Measurements from ENCODE around the gene PHC2.
"Not testable (repeated sequence)": the region's sequence is repeated elsewhere in the genome, so short reads cannot be mapped to it uniquely, and the experiment has no call there.

PHC2 gene

DNA sequence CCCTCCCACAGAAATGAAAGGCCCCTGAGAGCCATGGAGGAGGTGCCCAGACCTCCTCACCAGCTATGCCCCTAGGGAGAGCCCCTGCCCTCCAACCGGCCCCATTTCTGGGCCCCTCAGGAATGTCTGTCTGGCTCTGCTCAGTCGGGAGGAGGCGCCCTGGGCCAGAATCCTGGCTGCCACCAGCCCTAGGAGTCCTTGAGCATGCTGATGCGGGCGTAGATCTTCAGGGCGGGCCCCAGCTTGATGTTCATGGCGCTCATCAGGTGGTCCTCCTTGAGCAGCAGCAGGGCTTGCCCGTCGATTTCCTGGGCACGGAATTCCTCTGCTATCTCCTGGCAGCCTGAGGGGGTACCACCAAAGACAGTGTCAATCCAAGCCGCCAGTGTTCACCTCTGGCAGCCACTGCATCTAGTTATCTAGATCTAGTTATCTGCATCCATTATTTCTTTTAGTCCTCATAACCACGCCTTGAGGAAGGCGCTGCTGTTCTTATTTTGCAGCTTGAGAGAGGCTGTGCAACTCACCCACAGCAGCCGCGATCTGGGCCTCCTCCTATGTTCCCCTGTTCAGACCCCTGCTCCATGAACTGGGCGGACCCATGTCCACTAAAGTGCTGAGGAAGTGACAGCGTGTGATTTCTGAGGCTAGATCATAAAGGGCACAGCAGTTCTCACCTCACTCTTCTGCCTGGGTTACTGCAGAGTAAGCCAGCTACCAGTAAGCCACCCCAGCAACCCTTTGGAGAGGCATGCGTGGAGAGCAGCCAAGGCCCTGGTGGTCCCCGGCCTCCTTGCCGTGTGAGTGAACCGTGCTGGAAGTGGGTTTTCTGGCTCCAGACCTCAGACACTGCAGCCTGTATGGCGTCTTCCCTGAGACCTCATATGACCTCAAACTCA, 106.0 kb downstream of the PHC2 start:
- H3K4me3 ChIP-seq, result no peak overlapping the region
- H3K27ac ChIP-seq, result peak overlapping the region in 2 of 21 experiments; percentile 48 to 77

DNA sequence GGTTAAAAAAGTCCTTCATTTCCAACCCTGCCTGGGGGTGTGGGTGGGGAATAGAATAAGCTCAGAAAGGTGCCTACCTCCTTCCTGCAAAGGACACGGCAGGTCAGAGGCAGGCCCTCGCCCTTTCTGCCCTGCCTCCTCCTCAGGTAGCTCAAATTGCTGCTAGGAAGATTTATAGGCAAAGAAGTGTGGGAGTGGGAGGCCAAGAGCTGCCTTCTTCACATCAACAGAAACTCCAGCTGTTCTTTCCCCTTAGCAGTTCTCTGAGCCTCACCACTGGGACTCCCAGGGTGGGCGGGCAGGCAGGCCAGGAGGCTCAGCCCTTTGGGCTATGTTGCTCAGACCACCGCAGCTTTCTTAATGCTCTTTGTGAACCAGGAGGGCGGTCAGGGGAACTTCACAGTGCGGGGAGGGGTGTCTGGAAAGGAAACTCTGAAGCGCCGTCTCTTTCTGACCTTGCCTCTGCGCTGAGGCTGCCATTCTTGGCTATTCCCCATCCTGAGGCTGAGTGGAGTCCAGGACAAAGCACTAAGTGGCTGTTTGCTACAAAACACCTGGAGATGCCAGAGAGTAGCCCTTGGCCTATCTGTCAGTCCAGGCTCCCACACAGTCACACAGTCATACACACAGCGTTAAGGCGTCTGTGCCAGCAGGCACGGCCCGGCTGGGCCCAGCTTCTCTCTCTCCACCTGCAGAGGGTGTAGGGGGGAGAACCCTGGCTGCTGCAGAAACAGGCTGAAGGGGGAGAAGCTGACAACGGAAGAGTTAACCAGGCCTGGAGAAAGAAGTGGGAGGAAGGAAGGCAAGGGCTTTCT, 107.0 kb downstream of the PHC2 start:
- no peak overlapping the region for H3K4me3 ChIP-seq
- H3K27ac ChIP-seq, result peak overlapping the region in 2 of 21 experiments; percentile 15 to 26

DNA sequence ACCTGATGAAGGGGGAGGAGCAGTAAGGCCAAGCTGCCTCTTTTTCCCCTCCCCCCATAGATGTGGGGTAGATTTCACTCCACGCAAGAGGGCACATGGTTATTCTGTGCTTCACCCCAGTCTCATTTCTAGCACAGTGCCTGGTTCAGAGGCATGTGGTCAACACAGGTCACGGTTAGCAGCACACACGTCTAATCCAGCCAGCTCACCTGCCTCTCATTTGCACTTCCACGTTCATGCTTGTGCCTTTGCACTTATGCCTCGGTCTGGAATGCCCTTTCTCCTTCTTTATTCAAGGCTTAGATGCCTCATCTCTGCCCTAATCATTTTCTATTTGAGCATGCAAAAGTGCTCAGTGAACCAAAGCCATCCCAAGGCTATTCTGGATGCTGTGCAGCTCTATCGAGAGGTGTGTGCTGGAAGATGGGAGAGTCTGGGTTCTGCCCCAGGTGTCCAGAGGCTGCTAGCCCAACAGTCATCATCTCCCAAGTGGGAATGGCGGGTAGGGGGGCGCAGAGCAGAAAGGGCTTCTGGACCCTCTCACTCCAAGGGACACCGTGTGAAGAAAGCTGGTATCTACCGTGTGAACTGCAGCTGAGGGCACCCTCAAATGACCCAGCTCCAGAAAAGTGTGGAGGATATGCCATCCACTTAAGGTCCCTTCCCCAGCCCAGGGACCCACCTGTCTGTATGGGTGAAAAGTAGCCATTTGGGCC, 107.9 kb downstream of the PHC2 start:
- H3K4me3 ChIP-seq, result no peak overlapping the region
- no peak overlapping the region for H3K27ac ChIP-seq

DNA sequence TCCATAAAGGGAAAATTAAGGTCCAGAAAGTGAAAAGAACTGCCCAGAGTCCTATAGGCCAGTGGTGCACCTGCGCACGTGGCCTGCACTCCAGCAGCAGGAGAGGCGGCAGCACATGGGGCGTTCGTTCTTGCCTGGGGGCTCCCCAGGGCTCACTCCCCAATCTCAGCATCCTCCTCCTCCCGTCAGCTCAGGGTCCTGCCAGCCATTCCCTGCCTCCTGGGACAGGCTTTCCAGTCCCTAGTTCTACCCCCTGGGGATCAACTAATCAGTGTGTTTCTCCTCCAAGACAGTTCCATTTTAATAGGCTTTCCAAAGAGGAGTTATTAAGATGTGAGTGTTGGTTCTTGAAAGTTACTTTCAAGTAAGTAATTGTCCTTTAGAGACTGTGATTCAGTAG, 108.8 kb downstream of the PHC2 start:
- H3K4me3 ChIP-seq, result no peak overlapping the region
- H3K27ac ChIP-seq, result no peak overlapping the region

DNA sequence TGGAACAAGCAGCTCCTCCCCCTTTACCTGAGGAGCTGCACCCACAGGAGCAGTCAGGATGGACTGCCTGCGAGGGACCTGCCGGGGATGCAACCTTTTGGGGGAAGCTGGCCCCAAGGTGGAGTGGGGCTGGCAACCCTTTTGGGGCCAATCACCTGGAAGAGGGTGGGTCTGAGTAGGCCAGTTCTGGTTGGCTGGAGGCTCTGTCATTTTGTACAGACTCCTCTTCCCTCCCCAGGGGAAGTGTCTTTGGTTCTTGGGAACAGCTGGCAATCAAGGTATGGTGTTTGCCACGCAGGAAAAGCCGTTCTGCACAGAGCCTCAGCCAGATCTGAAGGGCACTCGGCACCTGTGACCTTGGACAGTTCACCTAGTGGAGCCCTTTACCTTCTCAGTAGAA, 109.7 kb downstream of the PHC2 start:
- H3K4me3 ChIP-seq, result no peak overlapping the region
- H3K27ac ChIP-seq, result no peak overlapping the region

DNA sequence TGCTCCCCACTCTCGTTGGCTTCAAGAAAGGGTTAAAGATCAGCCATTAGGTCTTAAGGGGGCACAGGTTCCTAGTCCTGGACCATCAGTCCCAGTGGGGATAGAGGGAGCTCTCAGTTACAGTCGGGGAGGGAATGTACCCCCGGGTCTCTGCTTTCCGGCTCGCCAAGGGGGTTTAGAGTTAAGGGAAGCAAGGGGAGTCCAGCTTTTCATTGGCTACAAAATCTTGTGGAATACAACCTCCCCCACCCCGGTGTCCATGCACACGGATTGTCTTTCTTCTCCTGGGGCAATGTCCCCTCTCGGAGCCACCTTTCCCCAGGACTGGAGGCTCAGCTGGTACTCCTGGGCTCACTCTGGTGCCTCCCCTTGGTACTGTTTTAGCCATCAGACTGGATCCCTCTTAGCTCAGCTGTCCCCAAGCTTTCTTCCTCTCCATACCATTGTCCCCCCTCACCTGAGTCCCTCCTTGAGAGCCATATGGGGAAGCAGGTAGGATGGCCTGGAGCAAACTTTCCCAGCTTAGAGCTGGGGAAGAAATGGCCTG, 110.2 kb downstream of the PHC2 start, which contains the start of gene A3GALT2:
Gene A3GALT2 (minus strand): TSS at position 480 of the 547 bp plus-strand sequence. CDS start 0 bp downstream, at position 480.
- peak within 1 kb of the TSS in 2 of 21 experiments; percentile 22 to 57 for H3K27ac ChIP-seq
- H3K4me3 ChIP-seq, result no peak within 1 kb of the TSS

DNA sequence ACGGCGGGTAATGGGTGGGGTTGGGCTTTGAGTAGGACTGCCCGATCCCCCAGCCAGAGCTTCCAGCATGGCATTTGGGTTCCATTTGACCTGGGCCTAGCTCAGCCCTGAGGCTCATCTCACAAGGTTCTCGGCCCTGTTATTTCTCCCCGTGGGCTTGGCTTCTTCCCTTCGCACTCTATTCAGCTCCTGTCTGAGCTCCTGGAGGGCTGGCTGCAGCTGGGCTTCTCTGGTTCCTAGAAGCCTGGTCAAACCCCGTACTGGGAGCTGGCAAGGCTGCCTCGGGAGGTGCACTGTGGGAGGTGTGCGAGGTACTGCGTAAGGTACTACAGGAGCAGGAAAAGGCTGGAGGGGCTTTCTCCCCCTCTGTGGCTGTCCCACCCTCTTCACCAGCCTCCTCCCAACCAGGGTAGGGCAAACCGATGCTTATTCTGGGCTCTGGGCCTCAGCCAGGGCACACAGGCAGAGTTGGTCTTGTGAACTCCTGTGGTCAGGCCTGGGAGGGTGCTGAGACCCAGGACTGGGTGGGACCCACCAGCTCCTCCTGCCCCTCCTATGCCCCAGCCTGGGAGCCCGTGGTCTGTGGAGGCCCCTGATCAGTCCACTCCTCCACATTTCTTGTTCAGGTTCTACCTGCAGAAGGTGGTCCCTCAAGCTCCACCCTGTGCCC, 110.8 kb downstream of the PHC2 start:
- H3K4me3 ChIP-seq, result no peak overlapping the region
- H3K27ac ChIP-seq, result peak overlapping the region in 2 of 21 experiments; percentile 22 to 57

DNA sequence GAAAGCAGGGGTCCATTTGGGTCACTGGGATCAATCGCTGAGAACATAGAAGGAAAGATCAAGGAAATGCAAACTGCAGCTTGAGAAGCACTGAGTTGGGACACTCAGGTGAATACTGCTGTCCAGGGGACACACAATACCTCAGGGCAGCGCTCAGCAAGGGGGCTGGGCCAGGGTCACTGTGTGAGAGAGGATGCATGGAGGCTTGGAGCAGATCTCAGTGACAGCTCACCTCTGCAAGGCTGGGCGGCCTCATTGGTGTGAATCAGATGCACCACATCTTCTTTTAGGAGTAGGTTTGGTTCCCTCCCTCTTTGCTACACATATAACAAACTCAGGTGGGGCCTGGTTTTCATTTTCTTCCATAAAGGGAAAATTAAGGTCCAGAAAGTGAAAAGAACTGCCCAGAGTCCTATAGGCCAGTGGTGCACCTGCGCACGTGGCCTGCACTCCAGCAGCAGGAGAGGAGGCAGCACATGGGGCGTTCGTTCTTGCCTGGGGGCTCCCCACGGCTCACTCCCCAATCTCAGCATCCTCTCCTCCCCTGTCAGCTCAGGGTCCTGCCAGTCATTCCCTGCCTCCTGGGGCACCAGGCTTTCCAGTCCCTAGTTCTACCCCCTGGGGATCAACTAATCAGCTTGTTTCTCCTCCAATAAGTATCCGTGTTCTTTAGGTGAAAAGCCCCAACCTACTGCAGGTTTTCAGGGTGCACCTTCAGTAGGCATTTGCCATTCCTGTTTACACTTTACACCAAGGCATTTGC, 111.5 kb downstream of the PHC2 start:
- Histone ChIP-seq H3K27ac (no peak overlapping the region), H3K4me3 (no peak overlapping the region)

DNA sequence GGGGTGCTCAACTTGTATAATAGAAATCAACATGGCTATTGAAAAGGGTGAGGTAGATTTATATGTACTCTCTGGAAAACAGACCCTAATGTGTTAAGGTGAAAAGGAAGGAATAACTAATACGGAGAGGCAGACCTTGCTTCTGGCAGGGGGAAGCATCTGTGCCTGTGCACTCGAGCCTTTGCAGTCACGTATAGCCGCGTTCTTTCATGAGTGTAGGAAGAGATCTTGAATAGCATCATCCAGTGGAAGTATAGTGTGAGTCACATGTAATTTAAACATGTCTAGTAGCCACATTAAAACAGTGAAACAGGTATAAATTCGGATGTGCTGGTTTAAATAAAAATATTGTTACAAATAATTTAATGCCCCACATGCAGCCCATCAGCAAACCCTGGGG, 112.9 kb downstream of the PHC2 start:
- H3K4me3 ChIP-seq, result no peak overlapping the region
- H3K27ac ChIP-seq, result no peak overlapping the region

DNA sequence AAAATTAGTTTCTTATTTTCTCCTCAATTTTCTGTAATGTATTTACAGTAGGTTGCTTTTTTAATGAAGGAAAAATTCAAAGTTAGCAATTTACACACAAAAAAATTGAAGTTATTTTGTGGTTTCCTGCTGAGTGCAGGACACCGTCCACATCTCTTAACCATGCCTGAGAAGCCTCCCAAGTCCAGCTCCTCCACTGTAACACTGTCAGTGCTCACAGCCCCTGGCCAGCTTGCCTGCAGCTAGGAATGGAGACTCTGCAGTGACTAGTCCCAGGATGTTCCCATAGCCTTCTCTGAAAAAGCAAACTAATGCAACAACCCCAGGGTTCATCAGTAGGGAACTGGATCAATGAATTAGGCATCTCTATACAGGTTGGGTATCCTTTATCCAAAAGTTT, 113.5 kb downstream of the PHC2 start:
- Histone ChIP-seq H3K27ac (no peak overlapping the region), H3K4me3 (no peak overlapping the region)

DNA sequence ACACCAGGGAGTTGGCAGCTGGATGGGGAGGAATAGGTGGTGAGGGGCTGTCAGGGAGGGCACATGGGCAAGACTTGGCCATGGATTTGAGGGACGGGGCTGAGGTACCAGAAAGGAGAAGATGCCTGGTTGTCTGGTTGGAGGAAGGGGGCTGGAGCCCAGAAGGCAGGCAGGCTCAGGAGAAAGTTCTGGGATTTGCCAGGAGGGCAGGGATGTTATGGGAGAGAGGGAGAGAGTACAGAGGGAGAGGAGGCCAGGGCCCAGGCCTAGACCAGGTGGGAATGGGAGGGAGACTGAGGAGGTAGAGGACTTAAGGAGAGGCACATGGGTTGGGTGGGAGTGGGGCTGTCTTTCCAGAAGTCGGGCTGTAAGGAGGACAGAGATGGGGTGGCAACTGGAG, 114.3 kb downstream of the PHC2 start:
- Histone ChIP-seq H3K4me3 (no peak overlapping the region), H3K27ac (no peak overlapping the region)

DNA sequence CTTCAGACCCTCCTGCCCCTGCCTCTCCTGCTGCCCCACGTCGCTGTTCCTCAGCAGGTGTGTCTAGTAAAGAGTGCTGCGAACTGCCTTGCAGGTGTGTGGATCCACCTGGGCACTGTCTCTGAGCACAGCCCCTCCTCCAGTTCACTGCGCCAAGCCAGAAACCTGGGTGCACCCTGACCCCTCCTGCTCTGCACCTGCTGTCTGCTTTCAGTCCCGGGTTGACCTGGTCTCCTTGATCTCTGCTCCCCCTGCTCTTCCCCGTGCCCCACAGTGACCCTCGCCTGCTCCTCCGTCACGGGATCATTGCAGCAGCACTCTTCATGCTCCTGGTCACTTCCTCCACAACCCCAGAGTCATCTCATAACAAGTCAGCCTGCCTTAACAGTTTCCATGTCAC, 116.5 kb downstream of the PHC2 start:
- no peak overlapping the region for H3K4me3 ChIP-seq
- H3K27ac ChIP-seq, result no peak overlapping the region

DNA sequence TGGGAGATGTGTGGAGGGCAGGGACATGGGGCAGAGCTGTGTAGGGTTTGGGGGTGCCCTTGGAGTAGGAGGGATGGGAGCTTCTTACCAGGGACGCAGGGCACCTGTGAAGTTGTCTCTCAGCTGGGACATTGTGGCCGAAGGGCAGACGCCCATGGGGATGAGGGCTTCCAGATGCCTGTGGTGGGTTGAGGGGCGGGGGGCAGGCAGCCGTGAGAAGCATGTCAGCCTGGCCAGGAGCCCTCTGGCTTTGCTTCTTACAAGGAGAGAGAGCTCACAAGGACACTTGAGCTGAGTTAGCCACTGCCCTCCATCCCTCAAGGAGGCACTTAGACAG, 118.5 kb downstream of the PHC2 start:
- Histone ChIP-seq H3K4me3 (no peak overlapping the region), H3K27ac (no peak overlapping the region)

DNA sequence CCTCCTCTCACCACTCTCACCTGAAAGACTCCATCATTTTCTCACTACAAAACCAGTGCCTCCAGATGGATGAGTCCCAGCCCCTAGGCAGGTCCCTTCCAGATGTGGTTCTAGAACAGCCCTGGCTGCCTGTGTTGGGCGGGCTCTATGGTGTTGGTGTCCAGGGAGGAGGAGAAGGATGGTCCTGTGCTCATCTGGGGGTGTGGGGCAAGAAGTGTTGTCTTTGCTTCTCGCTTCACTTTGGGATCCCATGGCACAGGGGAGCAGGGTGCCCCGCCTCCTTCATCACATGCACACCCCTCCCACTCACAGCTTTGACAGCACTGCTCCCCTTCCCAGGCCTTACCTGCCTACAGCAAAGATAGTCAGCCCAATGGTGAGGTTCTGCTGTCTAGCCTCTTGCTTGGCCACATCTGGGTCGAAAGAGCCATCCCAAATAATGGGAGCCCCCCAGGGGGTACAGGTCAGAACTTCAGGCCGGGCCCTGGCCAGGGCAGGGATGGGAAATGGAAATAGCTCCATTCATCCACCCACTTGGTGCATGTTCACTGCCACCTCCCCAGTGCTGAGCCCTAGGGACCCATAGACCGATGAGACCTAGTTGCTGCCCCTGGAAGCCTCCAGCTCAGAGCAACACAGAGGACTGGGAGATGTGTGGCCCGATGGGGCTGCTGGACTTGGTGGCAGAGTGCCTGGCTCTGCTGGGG, 119.0 kb downstream of the PHC2 start:
- Histone ChIP-seq H3K4me3 (no peak overlapping the region), H3K27ac (no peak overlapping the region)

DNA sequence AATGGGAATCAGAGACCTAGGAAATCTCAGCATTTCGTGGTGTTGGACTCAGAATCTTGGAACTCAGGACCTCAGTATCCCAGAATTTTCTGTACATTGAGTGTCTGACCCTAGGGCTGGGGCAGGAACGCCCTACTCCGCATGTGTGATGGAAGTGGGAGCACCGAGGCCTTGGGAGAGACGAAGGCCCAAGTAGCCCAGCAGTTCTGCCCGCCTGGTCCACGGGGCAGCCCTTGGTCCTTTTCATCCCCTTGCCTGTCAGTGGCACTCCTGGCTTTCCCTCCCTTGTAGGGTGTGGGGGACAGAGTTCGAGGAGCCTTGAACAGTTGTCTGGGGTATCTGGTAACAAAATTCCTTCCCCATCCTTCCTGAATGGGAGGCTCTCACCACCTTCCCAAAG, 120.2 kb downstream of the PHC2 start:
- Histone ChIP-seq H3K27ac (no peak overlapping the region), H3K4me3 (no peak overlapping the region)

DNA sequence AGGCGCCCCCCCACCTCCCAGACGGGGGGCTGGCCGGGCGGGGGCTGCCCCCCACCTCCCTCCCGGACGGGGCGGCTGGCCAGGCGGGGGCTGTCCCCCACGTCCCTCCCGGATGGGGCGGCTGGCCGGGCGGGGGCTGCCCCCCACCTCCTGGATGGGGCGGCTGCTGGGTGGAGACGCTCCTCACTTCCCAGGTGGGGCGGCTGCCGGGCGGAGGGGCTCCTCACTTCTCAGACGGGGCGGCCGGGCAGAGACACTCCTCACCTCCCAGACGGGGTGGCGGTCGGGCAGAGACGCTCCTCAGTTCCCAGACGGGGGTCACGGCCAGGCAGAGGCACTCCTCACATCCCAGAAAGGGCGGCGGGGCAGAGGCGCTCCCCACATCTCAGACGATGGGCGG, 121.5 kb downstream of the PHC2 start:
- not testable (repeated sequence) for H3K4me3 ChIP-seq, H3K27ac ChIP-seq

DNA sequence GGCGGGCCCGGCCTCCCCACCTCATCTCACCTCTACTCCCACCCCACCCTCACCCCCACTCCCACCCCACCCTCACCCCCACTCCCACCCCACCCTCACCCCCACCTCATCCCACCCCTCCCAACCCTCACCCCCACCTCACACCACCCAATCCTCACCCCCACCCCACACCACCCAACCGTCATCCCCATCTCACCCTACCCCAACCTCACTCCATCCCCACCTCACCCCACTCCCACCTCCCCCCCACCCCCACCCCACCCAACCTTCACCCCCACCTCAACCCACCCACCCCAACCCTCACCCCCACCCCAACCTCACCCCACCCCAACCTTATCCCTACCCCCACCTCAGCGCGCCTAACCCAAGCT, 123.4 kb downstream of the PHC2 start:
- no peak overlapping the region for H3K4me3 ChIP-seq
- no peak overlapping the region for H3K27ac ChIP-seq

Measured in skin epidermis (tissue), 12 donors.